Liver (tissue), 9 donors: ENCODE results near the gene UNC5B. TPM values are rescaled to one million over a fixed set of nuclear protein-coding genes. Genes with fewer than 3 reads are reported as not detected.

Experiments
- DNase-seq: peaks from one replicate; pipeline ENCODE4 v3.0.0-alpha.2; 2017; ENCODE audit warnings: low spot score
- H3K27ac ChIP-seq, 2 donors: one replicate each; pipeline ENCODE4 v1.7.0; 2013; ENCODE audit warnings: inconsistent platforms in 2 of 2, low read length in 2 of 2, control low read depth in 1 of 2, low read depth in 1 of 2, mild to moderate bottlenecking in 1 of 2
- H3K27me3 ChIP-seq, 4 donors: one replicate each; pipeline versions ENCODE4 v1.6.1 to v1.7.0; 2013; ENCODE audit warnings: low read length in 3 of 4, inconsistent platforms in 1 of 4, mild to moderate bottlenecking in 1 of 4, moderate library complexity in 1 of 4; ENCODE audit not compliant: control insufficient read depth in 4 of 4, insufficient read depth in 4 of 4
- H3K36me3 ChIP-seq, 4 donors: one replicate each; pipeline versions ENCODE4 v1.6.1 to v1.7.0; 2013; ENCODE audit warnings: low read length in 3 of 4, mild to moderate bottlenecking in 3 of 4, low read depth in 1 of 4, moderate library complexity in 1 of 4; ENCODE audit not compliant: control insufficient read depth in 4 of 4, insufficient read depth in 3 of 4
- H3K4me1 ChIP-seq, 4 donors: one replicate each; pipeline versions ENCODE4 v1.6.1 to v1.7.0; 2013; ENCODE audit warnings: low read length in 3 of 4, mild to moderate bottlenecking in 3 of 4, moderate library complexity in 1 of 4; ENCODE audit not compliant: control insufficient read depth in 4 of 4, insufficient read depth in 4 of 4
- H3K4me3 ChIP-seq, 3 donors: one replicate each; pipeline versions ENCODE4 v1.6.1 to v1.7.0; 2013; ENCODE audit warnings: low read length in 3 of 3, control low read depth in 1 of 3, low read depth in 1 of 3, mild to moderate bottlenecking in 1 of 3
- H3K9ac ChIP-seq, 2 donors: one replicate each; pipeline ENCODE4 v1.7.0; 2013; ENCODE audit warnings: low read length in 2 of 2, mild to moderate bottlenecking in 2 of 2, moderate library complexity in 2 of 2, control low read depth in 1 of 2, low read depth in 1 of 2
- H3K9me3 ChIP-seq, 4 donors: one replicate each; pipeline versions ENCODE4 v1.6.1 to v1.7.0; 2013; ENCODE audit warnings: low read length in 3 of 4; ENCODE audit not compliant: control insufficient read depth in 4 of 4
- EGR1 ChIP-seq, 2 donors: IDR thresholded peaks; 2 replicates each; pipeline ENCODE4 v1.6.1; 2016 to 2018; ENCODE audit warnings: antibody characterized with exemption in 2 of 2, low read depth in 2 of 2
- FOXA1 ChIP-seq: IDR thresholded peaks from 2 replicates; pipeline ENCODE4 v1.6.1; 2016; ENCODE audit warnings: antibody characterized with exemption
- FOXA2 ChIP-seq: IDR thresholded peaks from 2 replicates; pipeline ENCODE4 v1.6.1; 2016; ENCODE audit warnings: antibody characterized with exemption
- GABPA ChIP-seq, 2 donors: IDR thresholded peaks in 1 of 2; conservative IDR thresholded peaks in 1 of 2; 2 replicates each; pipeline ENCODE4 v1.6.1; 2016; ENCODE audit warnings: antibody characterized with exemption in 2 of 2, mild to moderate bottlenecking in 1 of 2, moderate library complexity in 1 of 2
- HNF4A ChIP-seq, 2 donors: conservative IDR thresholded peaks; 2 replicates each; pipeline ENCODE4 v1.6.1; 2016; ENCODE audit warnings: antibody characterized with exemption in 2 of 2, mild to moderate bottlenecking in 2 of 2
- NR2F2 ChIP-seq: IDR thresholded peaks from 2 replicates; pipeline ENCODE4 v1.6.1; 2016; ENCODE audit warnings: antibody characterized with exemption
- RAD21 ChIP-seq, 2 donors: IDR thresholded peaks; 2 replicates each; pipeline ENCODE4 v1.6.1; 2016; ENCODE audit warnings: antibody characterized with exemption in 2 of 2, mild to moderate bottlenecking in 2 of 2
- SP1 ChIP-seq: IDR thresholded peaks from 2 replicates; pipeline ENCODE4 v1.6.1; 2018; ENCODE audit warnings: antibody characterized with exemption, mild to moderate bottlenecking
- TAF1 ChIP-seq: conservative IDR thresholded peaks from 2 replicates; pipeline ENCODE4 v1.6.1; 2016; ENCODE audit warnings: antibody characterized with exemption, mild to moderate bottlenecking
- YY1 ChIP-seq: IDR thresholded peaks from 2 replicates; pipeline ENCODE4 v1.6.1; 2016; ENCODE audit warnings: antibody characterized with exemption, mild to moderate bottlenecking
- whole genome bisulfite sequencing: extraction: QIAGEN DNeasy Blood & Tissue Kit; methylation state at CpG from one replicate; pipeline ENCODE4 v1.1.7; 2013; 5-methylcytosine and 5-hydroxymethylcytosine counted together
- polyA plus RNA-seq, 2 donors: library from polyadenylated mRNA; stranded (reverse) in 1 of 2; unstranded in 1 of 2; fragments of 200-250 nt in 1 of 2; fragments of >200 nt in 1 of 2; fragmentation: Nextera tagmentation in 1 of 2; extraction: Ambion mirVana in 1 of 2; gene quantifications; one replicate each; pipeline versions ENCODE4 v1.2.1 to v1.2.3, GENCODE V29; 2013 to 2015
- total RNA-seq, 2 donors: library from RNA; depleted of rRNA; stranded (reverse); fragments of >200 nt; gene quantifications; one replicate each; pipeline ENCODE4 v1.2.3, GENCODE V29; 2014
- TF ChIP-seq, protein P1 (sequence below): IDR thresholded peaks from 2 replicates; pipeline ENCODE4 v1.6.1; 2016; ENCODE audit warnings: antibody characterized with exemption
- TF ChIP-seq, protein P2 (sequence below): IDR thresholded peaks from 2 replicates; pipeline ENCODE4 v1.6.1; 2016; ENCODE audit warnings: antibody characterized with exemption
- TF ChIP-seq, protein P3 (sequence below): IDR thresholded peaks from 2 replicates; pipeline ENCODE4 v1.6.1; 2016; ENCODE audit warnings: antibody characterized with exemption
- TF ChIP-seq, protein P4 (sequence below): fragments of 150-350 bp; IDR thresholded peaks from 2 replicates; pipeline ENCODE4 v1.5.1; 2017; ENCODE audit warnings: improper control_type of control experiment, low read depth, low read length; ENCODE audit not compliant: missing input control
- donor health status: healthy.
- donor health status: healthy.
- donor health status: healthy.
- donor health status: healthy.
- donor health status: healthy.

The UNC5B gene
- total and polyA plus RNA-seq, 4 donors: 0.56 to 1.8 (median 1.3) TPM

DNA sequence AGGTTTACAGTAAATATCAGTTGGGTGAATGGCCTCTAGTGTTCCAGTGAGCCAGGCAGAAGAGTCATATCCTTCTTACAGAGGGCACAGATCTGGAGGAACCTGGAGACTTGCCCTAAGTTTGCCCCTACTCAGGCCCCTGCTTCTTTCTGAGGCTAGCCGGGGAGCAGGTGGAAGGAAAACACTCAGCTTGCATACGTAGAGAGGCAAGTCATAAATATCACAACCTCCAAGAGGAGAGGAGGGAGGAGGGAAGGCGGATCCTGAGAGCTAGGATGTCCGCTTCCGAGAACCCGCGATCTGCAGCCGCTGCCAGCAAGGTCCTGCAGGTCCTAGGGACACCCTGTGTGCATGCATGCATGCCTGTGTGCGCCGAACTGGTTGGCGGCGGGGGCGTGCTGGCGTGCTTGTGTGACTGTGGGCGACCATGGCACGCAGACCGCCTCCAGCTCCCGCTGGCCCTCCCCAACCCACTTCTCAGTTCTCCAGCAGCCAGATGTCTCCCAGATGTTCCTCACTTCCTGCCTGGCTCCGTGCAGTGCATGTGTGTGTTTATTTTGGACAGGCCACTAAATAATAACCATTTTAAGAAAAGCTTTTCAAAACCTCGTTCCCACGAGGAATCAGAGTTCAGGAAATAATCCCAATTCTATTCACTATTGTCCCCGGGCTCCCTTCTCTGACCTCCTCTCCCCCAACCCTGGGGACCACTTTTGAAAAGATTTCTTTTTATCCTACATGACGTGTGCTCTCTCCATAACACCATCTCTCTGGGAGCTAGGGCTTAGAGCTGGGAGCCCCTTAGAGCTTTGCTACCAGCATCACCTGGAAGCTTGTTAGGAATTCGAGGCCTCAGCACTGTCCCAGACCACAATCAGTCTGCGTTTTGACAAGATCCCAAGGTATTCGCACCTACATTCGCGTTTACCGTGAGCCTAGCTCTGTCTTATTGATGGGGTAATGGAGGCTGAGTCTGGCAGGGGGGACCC lies 32.4 kb downstream of the UNC5B start:
- Histone ChIP-seq H3K27ac (peak overlapping the region; percentile 19 to 31), H3K9ac (no peak overlapping the region), H3K4me1 (peaks cover 0 to 21% (median 7%) of the 10 kb centered on the region in 4 donors), H3K36me3 (no peaks in the 10 kb centered on the region), H3K9me3 (no peaks in the 10 kb centered on the region), H3K27me3 (no peaks in the 10 kb centered on the region), H3K4me3 (no peak overlapping the region)
- DNase-seq: no peak
- TF ChIP-seq RAD21 (IDR thresholded peaks at IDR 0.05) (no peak), NR2F2 (peak; percentile 40)
- WGBS: 68% methylated on average over 29 of the region's 29 CpGs

DNA sequence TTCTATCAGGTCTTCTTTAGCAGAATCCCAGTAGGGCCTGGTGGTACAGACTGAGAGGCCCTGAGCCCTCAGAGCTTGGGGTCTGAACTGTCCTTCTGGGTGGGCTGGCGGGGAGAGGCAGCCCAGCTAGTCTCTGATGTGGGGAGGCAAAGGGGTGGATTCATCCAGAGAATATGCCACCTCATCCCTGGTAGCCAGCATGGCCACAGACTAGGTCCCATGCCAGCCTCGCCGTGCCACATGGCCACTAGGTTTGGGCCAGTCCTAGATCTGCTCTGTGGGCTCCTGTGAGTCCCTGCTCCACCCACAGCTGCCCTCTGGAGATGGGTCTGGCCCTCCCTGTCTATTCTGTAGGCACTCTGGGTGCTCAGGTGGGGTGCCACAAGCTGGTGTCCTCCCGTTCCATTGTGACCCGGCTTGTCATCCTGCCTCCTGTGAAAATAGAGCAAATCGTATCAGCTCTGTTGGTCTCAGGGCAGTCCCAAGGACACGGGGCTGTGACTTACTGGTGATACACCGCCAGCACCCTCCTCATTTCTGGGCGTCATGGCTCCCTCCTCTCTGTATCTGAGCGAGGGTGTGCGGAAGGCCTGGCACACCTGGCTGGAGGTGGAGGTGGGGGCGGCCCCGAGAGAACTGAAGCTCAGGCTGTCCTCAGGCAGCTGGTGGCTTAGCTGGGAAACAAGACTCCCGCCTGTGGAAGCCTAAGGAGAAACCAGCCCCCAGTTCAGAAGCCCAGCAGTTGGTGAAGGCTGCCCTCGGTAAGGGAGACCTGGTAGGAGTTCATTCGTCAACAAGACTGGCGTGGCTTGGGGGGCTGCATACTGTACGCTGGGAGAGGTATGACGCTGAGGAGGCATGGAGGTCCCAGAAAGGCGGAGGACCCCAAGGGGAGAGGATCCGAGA lies 33.3 kb downstream of the UNC5B start:
- peaks cover 0 to 21% (median 7%) of the 10 kb centered on the region in 4 donors for H3K4me1 ChIP-seq
- H3K27ac ChIP-seq: peak overlapping the region; percentile 31 to 33
- TF ChIP-seq FOXA2 (no peak), NR2F2 (no peak), GABPA (IDR thresholded peaks at IDR 0.05 in 1 of 2, conservative IDR thresholded peaks at IDR 0.05 in 1 of 2) (no peak), HNF4A (conservative IDR thresholded peaks at IDR 0.05) (no peak), TAF1 (no peak)
- TF ChIP-seq, protein P1, sequence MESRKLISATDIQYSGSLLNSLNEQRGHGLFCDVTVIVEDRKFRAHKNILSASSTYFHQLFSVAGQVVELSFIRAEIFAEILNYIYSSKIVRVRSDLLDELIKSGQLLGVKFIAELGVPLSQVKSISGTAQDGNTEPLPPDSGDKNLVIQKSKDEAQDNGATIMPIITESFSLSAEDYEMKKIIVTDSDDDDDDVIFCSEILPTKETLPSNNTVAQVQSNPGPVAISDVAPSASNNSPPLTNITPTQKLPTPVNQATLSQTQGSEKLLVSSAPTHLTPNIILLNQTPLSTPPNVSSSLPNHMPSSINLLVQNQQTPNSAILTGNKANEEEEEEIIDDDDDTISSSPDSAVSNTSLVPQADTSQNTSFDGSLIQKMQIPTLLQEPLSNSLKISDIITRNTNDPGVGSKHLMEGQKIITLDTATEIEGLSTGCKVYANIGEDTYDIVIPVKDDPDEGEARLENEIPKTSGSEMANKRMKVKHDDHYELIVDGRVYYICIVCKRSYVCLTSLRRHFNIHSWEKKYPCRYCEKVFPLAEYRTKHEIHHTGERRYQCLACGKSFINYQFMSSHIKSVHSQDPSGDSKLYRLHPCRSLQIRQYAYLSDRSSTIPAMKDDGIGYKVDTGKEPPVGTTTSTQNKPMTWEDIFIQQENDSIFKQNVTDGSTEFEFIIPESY: no peak
- TF ChIP-seq, protein P2, sequence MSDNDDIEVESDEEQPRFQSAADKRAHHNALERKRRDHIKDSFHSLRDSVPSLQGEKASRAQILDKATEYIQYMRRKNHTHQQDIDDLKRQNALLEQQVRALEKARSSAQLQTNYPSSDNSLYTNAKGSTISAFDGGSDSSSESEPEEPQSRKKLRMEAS: no peak
- TF ChIP-seq, protein P3, sequence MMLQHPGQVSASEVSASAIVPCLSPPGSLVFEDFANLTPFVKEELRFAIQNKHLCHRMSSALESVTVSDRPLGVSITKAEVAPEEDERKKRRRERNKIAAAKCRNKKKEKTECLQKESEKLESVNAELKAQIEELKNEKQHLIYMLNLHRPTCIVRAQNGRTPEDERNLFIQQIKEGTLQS: no peak
- H3K4me3 ChIP-seq: no peak overlapping the region
- H3K9me3 ChIP-seq: no peaks in the 10 kb centered on the region
- no peaks in the 10 kb centered on the region for H3K36me3 ChIP-seq
- H3K9ac ChIP-seq: no peak overlapping the region
- H3K27me3 ChIP-seq: no peaks in the 10 kb centered on the region
- no peak for DNase-seq
- 84% methylated on average over 21 of the region's 21 CpGs for WGBS

DNA sequence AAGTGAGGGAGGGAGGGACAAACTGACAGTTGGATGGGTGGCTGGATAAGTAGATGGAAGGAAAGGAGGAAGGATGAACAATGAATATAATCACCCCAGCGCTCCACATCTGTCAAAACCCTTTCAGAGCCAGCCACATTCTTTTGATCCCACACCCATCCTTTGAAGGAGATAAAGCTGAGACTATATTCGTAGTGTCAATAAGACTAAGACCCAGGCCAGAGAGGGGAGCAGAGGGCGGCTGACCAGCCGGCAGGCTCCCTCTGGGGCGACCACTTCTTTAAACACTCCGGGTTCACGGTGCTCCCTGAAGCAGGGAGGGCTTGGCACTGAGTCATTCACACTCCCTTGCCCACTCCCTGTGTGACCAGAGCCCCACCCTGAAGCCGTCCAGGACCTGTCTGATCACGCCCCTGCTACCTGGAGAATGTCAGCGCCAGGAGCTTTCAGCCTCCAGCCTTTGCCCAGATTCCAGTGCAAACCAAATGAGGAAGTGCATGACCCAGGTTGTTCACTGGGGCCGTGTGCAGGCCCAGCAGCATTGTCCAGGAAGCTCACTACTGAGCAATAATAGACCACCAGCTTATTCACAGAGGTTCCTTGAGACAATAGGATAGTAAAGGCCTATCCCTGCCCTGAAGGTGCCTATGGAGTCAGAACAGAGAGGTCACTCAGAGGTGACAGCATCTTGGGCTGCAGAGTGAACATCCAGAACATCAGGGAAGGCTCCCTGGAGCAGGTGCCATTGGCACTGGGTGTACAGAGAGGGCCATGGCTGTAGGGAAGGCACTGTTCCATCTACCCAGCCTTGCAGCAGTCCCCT lies 34.4 kb downstream of the UNC5B start:
- no peak overlapping the region for H3K27ac ChIP-seq
- DNase-seq: no peak
- 77% methylated on average over 11 of the region's 11 CpGs for WGBS
- TF ChIP-seq RAD21 (IDR thresholded peaks at IDR 0.05): no peak
- no peak for TF ChIP-seq FOXA2
- no peak for TF ChIP-seq EGR1 (IDR thresholded peaks at IDR 0.05; ENCODE audit: low read depth in 2 of 2)
- TF ChIP-seq TAF1: no peak
- TF ChIP-seq, protein P3: no peak
- TF ChIP-seq, protein P1: no peak
- TF ChIP-seq, protein P4, sequence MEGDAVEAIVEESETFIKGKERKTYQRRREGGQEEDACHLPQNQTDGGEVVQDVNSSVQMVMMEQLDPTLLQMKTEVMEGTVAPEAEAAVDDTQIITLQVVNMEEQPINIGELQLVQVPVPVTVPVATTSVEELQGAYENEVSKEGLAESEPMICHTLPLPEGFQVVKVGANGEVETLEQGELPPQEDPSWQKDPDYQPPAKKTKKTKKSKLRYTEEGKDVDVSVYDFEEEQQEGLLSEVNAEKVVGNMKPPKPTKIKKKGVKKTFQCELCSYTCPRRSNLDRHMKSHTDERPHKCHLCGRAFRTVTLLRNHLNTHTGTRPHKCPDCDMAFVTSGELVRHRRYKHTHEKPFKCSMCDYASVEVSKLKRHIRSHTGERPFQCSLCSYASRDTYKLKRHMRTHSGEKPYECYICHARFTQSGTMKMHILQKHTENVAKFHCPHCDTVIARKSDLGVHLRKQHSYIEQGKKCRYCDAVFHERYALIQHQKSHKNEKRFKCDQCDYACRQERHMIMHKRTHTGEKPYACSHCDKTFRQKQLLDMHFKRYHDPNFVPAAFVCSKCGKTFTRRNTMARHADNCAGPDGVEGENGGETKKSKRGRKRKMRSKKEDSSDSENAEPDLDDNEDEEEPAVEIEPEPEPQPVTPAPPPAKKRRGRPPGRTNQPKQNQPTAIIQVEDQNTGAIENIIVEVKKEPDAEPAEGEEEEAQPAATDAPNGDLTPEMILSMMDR: no peak
- no peak for TF ChIP-seq SP1
- TF ChIP-seq NR2F2: no peak
- no peak for TF ChIP-seq YY1
- TF ChIP-seq FOXA1: no peak

More for the DNA sequence above, 34.4 kb downstream of the UNC5B start:
- peaks cover 0 to 15% (median 7%) of the 10 kb centered on the region in 4 donors for H3K4me1 ChIP-seq
- H3K4me3 ChIP-seq: no peak overlapping the region
- no peak overlapping the region for H3K9ac ChIP-seq
- H3K27me3 ChIP-seq: no peaks in the 10 kb centered on the region
- no peaks in the 10 kb centered on the region for H3K36me3 ChIP-seq
- H3K9me3 ChIP-seq: no peaks in the 10 kb centered on the region
